GM19438 (cell line): Measurements from ENCODE around the gene ZBTB22.

Experiments
- ATAC-seq: cut with Tn5 transposase; IDR thresholded peaks from one replicate; pipeline ENCODE4 v1.9.1; 2021; ENCODE audit warnings: low read depth; ENCODE audit not compliant: unreplicated experiment

Gene ZBTB22

GRCh38 chr6:33330736-33331135 is 13.2 kb upstream of the ZBTB22 start:
- ATAC-seq, result no peak

GRCh38 chr6:33329058-33329457 is 11.5 kb upstream of the ZBTB22 start:
- ATAC-seq, result no peak

GRCh38 chr6:33324125-33324524 is 6.6 kb upstream of the ZBTB22 start:
- no peak for ATAC-seq

DNA sequence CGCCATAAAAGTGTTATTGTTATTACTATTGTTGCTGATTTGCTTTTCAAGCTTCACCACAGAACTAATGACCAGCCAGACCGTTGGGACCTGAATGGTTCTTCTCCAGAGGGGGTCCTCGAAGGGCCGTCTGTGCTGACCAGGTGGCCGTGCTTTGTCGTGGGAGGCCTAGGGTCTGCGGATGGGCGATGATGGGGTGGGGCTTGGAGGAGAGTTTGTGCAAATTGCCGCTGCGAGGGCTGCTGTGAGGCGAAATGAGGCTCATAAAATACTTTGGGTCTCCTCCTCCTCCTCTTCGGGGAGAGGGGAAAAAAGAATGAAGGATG is 6.0 kb upstream of the ZBTB22 start:
- ATAC-seq, result no peak

DNA sequence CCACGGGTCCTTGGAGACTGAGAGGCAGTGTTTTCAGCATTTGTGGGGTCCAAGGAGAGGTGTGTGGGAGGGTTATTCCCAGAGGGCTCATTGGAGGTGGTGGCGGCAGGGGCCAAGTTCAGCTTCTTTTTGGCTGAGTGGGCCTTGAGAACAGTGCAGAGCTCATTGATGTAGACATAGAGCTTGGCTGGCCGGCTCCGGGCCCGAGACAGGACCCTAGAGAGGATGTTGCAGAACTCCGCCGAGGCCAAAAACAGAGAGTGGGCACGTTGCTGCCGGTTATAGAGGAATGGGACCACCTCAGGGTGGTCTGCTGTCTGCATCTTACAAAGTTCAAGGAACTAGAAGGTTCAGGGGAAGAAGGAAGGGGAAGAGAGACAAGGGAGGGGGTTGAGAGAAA is 3.7 kb upstream of the ZBTB22 start:
- ATAC-seq, result no peak

- no peak for ATAC-seq
Observed at GRCh38 chr6:33320315-33321181, 3.0 kb upstream of the ZBTB22 start.

- no peak for ATAC-seq
Observed at GRCh38 chr6:33319939-33320314, 2.4 kb upstream of the ZBTB22 start.

DNA sequence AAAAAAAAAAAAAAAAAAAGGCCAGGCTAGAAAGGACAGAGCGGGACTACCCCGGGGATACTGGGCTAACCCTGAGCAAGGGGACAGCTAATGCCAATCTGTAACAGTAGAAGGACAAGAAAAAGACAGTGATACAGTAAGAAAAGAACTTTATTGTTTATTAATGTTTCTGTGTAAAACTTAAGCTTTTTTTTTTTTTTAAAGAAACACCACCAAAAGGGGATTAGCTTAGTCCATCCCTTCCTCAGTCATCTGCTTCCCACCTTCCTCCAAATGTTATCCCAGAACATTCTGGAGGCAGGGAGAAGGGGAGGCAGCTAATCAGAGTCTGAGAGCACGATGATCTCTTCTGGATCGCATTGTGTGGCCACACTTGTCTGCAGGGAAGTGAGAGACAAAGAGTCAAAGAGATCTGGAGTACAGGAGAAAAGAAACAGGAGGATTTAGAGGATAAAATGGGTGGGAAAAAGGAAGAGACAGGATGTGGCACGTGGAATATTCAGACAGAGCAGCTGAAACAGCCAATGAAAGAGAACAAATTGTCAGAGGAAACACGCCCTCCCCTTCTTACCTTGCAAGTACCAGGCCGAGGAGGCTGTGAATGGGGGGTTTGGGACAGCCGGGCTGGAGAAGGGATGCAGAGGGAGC is 1.0 kb upstream of the ZBTB22 start:
- ATAC-seq, result no peak

DNA sequence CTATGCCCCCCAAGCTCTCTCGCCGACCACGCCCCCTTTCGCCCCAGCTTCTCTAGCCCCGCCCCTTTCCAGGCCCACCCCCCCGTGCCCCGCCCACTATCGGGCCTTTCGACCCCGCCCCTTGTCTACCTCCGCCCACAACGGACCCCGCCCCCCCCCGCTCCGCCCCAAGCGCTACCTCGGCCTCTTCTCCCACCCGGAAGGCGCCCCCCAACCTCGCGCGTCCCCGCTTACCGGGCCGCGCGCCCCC is 200 bp downstream of the ZBTB22 start:
- no peak for ATAC-seq

DNA sequence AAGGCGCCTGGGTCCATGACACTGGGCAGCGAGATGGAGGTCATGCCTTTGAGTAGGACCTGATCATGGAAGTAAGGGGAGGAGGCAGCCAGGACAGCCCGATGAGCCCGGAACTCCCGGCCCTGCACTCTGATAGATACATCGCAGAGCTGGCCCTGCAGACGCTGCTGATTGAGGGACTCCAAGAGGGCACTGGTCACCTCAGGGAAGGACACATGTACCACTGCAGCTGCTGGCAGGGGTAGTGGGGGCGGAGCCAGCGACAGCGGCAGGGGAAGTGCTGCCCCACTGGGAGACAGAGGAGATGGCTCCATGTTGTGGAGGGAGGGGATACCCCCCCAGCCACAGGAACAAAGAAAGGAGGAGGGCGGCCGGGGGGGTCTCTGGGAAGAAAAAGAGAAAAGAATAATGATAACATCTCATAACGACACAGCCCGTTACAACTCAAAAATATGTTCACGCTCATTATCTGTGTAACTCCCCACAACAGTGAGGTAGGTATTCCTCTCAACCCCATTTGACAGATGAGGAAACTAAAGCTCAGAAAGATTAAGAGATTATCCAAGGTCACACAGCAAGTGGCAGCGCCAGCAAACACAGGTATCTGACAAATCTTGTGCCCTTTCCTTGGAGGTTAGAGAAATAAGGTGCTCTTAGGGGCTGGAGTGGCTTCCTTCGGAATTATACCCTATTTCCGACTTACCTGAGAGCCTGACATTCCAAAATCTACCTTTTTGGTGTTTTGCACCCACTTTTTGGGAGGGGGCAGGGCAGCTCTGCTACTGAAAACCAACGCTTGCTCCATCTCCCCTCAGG is 733 bp downstream of the ZBTB22 start:
- no peak for ATAC-seq

DNA sequence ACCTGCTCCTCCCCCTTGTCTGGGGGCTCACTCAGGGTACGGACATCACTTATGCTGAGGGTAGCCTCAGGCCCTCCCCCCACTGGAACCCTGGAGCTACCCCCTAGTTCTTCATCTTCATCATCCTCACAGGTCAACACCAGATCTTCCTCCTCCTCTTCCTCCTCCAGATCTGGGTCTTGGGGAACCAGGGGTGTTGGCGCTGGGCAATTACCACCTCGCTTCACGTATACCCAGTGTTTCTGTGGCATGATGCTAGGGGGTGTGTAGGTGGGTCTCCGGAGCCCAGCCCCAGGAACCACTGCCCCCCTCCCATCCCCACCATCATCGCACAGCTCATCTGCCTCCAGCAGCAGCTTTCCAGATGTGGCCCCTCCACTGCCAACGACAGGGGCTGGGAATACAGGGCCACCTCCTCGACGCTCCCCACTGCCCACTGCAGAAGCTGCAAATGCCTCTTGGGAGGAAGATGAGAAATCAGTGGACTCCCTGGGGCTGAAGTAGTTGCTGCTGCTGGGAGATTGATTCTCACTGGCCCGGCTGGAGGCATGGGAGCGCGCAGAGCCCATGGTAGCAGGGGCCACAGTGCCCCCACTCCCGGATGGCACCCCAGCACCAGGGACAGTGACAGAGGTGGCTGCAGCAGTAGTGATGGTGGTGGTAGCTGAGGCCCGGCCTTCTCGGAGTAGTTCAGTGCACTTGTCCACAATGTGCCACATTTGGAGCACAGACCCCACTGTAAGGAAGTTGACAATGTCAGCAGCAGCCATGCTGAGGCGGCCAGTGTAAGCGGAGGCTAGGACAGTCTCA is 1.5 kb downstream of the ZBTB22 start:
- ATAC-seq, result no peak

- ATAC-seq, result no peak
Observed at GRCh38 chr6:33314943-33315792, 2.4 kb downstream of the ZBTB22 start.

- ATAC-seq, result no peak
Observed at GRCh38 chr6:33314515-33314942, 3.0 kb downstream of the ZBTB22 start.

- ATAC-seq, result peak; percentile 44
Observed at GRCh38 chr6:33313709-33314514, 3.6 kb downstream of the ZBTB22 start, which contains the start of gene TAPBP. TSS of gene TAPBP (minus strand) at chr6:33314078. CDS start at chr6:33314041, 37 bp downstream.

- ATAC-seq, result no peak
Observed at GRCh38 chr6:33313105-33313708, 4.3 kb downstream of the ZBTB22 start.

DNA sequence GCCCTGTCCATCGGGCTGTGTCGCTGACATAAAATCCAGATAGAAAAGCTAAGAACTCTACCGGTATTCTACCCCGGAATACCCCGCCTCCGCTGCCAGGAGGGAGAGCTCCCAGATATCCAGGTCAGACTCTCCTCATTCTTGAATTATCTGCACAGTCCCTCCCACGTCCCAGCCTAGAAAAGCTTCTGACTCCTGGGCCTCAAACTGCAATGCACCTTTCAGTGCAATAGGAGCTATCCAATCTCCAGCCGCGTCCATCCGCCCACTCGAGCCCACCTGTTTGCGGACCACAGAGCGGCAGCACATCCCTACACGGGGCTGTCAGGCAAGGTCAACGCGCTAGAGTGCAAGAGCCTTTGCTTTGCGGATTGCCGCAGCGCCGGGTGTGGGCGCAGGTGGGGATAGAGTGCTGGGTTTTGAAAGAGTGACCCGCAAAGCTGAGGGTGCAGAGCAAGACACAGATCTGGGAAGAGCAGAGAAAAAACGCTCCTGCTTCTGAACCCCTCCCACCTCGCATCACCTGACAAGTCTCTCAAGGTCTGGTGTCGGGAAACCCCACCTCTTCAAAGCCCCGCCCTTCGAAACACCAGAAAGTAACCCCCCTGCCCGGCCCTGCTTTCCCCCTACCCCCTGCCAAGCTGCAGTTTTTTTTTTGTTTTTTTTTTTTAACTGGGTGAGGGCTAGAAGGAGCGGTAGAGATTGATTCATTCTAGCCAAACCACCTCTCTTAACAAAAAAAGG is 5.0 kb downstream of the ZBTB22 start:
- ATAC-seq, result no peak

DNA sequence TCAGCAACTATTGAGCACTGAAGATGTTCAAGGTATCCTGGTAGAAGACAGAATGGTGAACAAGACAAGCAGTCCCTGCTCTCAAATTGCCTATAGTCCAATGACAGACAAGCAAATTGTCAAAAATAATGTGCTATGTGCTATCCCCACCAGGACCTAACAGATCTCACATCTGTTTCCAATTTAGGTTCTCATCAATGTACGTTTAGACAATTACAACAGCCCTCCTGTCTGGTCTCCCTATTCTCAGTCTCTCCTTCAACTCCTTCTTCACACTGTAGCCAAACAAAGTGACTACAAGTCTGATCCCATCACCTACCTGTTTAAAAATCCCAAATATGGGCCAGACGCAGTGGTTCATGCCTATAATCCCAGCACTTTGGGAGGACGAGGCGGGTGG is 11.2 kb downstream of the ZBTB22 start:
- no peak for ATAC-seq

DNA sequence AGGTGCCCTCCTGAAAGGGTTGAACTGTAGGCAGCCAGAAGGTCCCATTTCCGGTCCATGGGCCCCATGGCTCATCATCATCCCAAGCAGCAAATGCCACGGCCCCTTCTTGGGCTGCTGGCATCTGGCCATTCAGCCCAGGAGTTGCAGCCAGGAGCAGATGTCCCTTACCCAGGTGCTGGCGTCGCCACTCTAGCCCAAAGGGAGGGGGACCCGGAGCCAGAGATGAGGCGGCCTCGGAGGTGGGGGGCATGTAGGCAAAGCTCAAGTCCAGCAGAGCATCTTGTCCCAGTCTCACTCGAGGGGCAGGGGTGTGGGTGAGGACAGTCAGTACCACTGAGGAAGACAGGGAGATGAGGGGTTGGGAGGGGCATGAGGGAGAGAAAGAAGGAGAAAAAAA is 12.5 kb downstream of the ZBTB22 start:
- ATAC-seq, result no peak
